Measurements from ENCODE around the gene GHRH. TPM values are rescaled to one million over a fixed set of nuclear protein-coding genes. Genes with fewer than 3 reads are reported as not detected.

The GHRH gene
- total RNA-seq, 1 donor from 2014 or later, result not detected

- no peaks in the 10 kb centered on the region for H3K9me3 Mint-ChIP-seq (ENCODE audit: unreplicated experiment)
- DNase-seq (ENCODE audit: extremely low spot score, unreplicated experiment), result no peak
- TF ChIP-seq CTCF (IDR thresholded peaks at IDR 0.05), result peak; percentile 38
- H3K27ac Mint-ChIP-seq (ENCODE audit: unreplicated experiment), result no peak overlapping the region
- H3K4me3 Mint-ChIP-seq (ENCODE audit: unreplicated experiment), result no peak overlapping the region
- peaks cover 4% of the 10 kb centered on the region for H3K27me3 Mint-ChIP-seq (ENCODE audit: unreplicated experiment)
- H3K4me1 Mint-ChIP-seq (ENCODE audit: unreplicated experiment), result no peaks in the 10 kb centered on the region
- no peaks in the 10 kb centered on the region for H3K36me3 Mint-ChIP-seq (ENCODE audit: unreplicated experiment)
Observed at GRCh38 chr20:37282556-37282955, 20.9 kb upstream of the GHRH start.

GRCh38 chr20:37280403-37280802, 18.8 kb upstream of the GHRH start:
- TF ChIP-seq CTCF (IDR thresholded peaks at IDR 0.05), result no peak
- Mint-ChIP-seq H3K36me3 (ENCODE audit: unreplicated experiment) (no peaks in the 10 kb centered on the region), H3K4me3 (ENCODE audit: unreplicated experiment) (no peak overlapping the region), H3K9me3 (ENCODE audit: unreplicated experiment) (no peaks in the 10 kb centered on the region), H3K4me1 (ENCODE audit: unreplicated experiment) (peaks cover 11% of the 10 kb centered on the region), H3K27ac (ENCODE audit: unreplicated experiment) (no peak overlapping the region), H3K27me3 (ENCODE audit: unreplicated experiment) (peaks cover 2% of the 10 kb centered on the region)
- no peak for DNase-seq (ENCODE audit: extremely low spot score, unreplicated experiment)

GRCh38 chr20:37279820-37280219, 18.2 kb upstream of the GHRH start:
- no peaks in the 10 kb centered on the region for H3K9me3 Mint-ChIP-seq (ENCODE audit: unreplicated experiment)
- H3K27me3 Mint-ChIP-seq (ENCODE audit: unreplicated experiment), result peaks cover 2% of the 10 kb centered on the region
- peaks cover 11% of the 10 kb centered on the region for H3K4me1 Mint-ChIP-seq (ENCODE audit: unreplicated experiment)
- DNase-seq (ENCODE audit: extremely low spot score, unreplicated experiment), result no peak
- TF ChIP-seq CTCF (IDR thresholded peaks at IDR 0.05), result no peak
- no peak overlapping the region for H3K4me3 Mint-ChIP-seq (ENCODE audit: unreplicated experiment)
- H3K27ac Mint-ChIP-seq (ENCODE audit: unreplicated experiment), result no peak overlapping the region
- no peaks in the 10 kb centered on the region for H3K36me3 Mint-ChIP-seq (ENCODE audit: unreplicated experiment)

DNA sequence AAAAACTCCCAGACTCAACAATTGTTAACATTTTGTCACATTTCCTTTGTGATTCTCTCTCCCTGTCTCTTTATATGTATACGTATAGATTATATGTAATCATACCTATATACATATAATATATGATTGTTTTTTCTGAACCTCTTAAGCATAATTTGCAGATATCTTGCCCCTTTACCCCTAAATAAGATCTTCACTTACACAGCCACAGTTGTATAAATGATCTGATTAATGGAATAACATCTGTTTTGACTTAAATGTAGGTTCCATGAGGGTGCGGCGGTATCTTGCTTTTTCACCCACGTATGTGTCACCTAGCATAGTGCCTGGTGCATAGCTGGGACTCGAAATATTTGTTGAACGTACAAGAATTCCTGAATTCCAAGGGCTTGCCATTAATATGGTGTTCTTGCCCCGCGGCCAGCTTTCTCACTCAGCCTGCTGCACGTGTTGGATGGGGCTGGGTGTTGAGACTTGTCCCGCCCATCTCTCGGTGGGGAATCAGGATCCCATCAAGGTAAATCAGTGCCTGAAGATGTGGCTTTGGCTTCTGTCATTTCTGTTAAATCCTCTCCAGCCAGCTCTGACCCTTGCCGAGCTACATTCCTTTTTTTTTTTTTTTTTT, 17.5 kb upstream of the GHRH start:
- no peak overlapping the region for H3K27ac Mint-ChIP-seq (ENCODE audit: unreplicated experiment)
- H3K27me3 Mint-ChIP-seq (ENCODE audit: unreplicated experiment), result peaks cover 2% of the 10 kb centered on the region
- peaks cover 11% of the 10 kb centered on the region for H3K4me1 Mint-ChIP-seq (ENCODE audit: unreplicated experiment)
- H3K4me3 Mint-ChIP-seq (ENCODE audit: unreplicated experiment), result no peak overlapping the region
- no peak for DNase-seq (ENCODE audit: extremely low spot score, unreplicated experiment)
- H3K9me3 Mint-ChIP-seq (ENCODE audit: unreplicated experiment), result no peaks in the 10 kb centered on the region
- H3K36me3 Mint-ChIP-seq (ENCODE audit: unreplicated experiment), result no peaks in the 10 kb centered on the region
- no peak for TF ChIP-seq CTCF (IDR thresholded peaks at IDR 0.05)

GRCh38 chr20:37277253-37277593, 15.6 kb upstream of the GHRH start:
- Mint-ChIP-seq H3K4me3 (ENCODE audit: unreplicated experiment) (peak overlapping the region; percentile 56), H3K27me3 (ENCODE audit: unreplicated experiment) (peaks cover 2% of the 10 kb centered on the region), H3K4me1 (ENCODE audit: unreplicated experiment) (peaks cover 11% of the 10 kb centered on the region), H3K27ac (ENCODE audit: unreplicated experiment) (peak overlapping the region; percentile 86), H3K36me3 (ENCODE audit: unreplicated experiment) (no peaks in the 10 kb centered on the region), H3K9me3 (ENCODE audit: unreplicated experiment) (no peaks in the 10 kb centered on the region)
- DNase-seq (ENCODE audit: extremely low spot score, unreplicated experiment), result no peak
- TF ChIP-seq CTCF (IDR thresholded peaks at IDR 0.05), result no peak

Data from osteocyte (in vitro differentiated cells).